CD4-positive, alpha-beta T cell treated with Interleukin-12 subunit alpha and Interleukin-12 subunit beta, for 1 hour (primary cell): Measurements from ENCODE around the gene TM6SF1.
A peak's percentile ranks its signal among the peaks of the same experiment; 100 is the strongest.
"Not testable (repeated sequence)": the region's sequence is repeated elsewhere in the genome, so short reads cannot be mapped to it uniquely, and the experiment has no call there.

Experiments used
- DNase-seq: peaks from one replicate; pipeline ENCODE4 v3.0.0-alpha.2; 2020

TM6SF1 gene

DNA sequence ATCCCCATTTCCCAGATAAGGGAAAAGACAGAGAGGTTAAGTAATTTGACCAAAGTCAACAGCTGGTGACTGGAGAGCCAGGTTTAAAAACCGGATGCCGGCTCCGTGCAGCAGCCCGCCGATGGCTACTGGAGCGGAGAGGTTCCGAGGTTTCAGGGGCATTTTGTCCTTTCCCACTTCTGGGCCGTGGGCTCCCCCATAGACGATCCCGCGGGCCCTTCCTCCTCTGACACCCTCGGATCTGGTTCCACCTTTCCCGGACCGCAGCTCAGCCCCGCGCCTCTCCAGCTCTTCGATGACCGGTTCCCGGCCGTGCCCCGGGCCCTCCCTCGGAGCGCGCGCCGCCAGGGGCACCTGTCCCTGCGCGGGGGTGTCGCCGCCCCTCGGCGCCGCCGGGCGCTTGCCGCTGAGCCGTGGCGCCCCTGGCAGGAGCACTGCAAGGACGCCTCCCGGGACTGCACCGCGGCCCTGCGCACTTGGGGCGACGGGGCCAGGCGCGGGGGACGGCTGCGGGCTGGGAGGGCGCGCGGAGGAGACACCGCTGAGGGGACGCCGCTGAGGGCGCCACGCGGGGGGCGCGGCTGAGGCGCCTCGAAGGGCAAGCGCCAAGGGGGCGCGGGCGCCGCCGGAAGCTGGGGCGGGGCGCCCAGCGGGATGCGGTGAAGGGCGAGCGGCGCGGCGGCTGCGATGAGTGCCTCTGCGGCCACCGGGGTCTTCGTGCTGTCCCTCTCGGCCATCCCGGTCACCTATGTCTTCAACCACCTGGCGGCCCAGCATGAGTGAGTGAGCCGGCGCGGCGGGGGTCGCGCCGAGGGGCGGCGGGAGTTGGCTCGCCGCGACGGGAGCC, at the start of gene TM6SF1:
Gene TM6SF1, plus strand, starts transcription at position 652 of the 847 bp plus-strand sequence. Its CDS starts 36 bp downstream, at position 688.
- peak; percentile 1 for DNase-seq

DNA sequence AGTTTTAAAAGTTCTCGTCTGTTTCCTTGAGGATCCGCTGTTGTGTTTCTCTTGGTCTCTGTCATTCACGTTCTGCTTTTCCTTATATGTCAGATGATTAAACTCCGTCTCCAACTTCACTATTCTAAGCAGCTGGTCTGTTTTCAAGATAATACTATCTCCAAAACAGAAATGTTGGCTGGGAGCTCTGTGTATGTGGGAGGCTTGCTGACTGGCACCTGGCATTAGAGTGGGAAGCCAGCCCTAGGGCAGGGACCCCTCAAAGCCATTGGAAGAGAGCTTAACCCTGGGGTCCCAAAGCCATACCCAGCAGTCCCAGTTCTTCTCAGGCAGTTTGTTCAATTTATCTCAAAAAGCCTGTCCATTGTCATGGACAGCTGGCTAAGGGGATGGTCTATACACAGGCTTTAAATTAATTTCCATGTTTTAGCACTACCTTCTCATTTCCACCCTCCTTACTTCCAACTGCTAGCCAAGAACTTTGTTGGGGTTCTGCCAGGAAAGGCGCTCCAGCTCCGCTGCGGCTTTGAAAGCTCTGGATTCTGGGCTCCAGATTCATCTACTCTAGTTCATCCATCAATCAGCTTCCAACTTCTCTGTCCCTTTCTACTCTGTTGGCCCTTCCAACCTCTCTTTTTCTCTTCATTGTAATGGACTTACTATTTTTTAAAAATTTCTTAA, 49.6 kb upstream of the TM6SF1 start:
- no peak for DNase-seq

DNA sequence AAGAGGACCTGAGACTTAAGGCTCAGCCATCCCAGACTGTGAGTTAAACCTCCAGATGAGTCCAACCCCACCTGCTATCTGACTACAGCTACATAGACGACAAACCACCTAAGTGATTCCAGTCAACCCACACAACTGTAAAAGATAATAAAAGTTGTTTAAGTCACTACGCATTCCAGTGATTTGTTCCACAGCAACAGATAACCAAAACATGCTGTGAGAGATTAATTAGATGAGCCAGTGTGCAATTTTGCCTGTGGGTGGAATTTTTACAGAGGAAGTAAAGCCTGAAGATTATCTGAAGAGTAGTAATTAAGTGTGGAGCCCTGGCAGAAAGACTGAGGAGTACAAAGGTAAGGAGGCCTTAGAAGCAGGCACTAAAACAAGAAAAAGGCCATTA, 45.8 kb upstream of the TM6SF1 start:
- DNase-seq: no peak

DNA sequence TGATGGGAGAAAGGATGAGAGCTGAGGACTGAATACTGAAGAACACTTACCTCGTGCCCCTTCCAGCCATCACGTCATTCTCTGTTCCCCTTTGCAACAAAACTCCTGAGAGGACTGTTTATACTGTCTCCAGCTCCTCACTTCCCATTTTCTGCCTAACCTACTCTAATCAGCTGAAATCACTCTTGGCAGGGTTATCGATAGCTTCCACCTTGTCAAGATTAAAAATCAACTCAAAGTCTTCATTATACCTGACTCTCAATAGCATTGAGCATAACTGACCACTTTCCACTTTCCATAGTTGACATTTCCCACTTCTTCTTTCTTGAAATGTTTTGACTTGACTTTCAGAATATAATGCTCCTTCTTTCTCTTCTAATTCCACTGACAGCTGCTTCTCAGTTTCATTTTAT, 44.7 kb upstream of the TM6SF1 start:
- DNase-seq: no peak

DNA sequence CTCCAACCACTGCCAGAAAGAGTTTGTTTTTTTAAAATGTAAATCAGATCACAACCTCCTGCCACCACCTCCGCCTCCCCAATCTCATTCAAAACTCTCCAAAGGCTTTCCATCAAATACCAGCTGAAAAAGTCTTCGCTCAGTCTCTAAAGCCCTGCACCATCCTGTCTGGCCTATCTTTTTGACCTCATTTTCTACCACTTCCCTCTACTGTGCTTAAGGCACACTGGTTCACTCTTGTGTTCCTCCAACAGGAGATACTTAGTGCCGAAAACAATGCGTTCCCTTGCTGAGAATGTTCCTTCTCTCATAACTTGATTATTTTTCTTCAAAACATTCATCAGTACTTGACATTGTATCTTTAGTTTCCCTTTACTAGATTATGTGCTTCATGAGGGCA, 43.9 kb upstream of the TM6SF1 start:
- no peak for DNase-seq

DNA sequence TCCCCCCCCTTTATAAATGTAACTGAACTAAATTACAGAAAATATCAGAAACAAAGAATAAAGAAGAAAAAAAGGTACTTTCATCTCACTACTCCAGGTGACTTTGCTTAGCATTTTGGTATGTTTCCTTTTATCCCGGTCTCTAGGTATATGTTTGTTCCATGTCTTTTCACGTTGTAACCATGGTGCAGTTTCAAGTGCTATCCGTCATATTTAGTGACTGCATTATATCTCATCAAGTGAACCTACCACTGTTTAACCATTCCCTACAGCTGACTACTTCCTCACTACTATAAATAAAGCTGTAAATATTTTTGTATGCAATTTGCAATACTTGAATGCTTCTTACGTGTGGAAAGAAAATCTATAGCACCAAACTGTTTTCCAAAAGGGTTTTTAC, 42.6 kb upstream of the TM6SF1 start:
- no peak for DNase-seq

DNA sequence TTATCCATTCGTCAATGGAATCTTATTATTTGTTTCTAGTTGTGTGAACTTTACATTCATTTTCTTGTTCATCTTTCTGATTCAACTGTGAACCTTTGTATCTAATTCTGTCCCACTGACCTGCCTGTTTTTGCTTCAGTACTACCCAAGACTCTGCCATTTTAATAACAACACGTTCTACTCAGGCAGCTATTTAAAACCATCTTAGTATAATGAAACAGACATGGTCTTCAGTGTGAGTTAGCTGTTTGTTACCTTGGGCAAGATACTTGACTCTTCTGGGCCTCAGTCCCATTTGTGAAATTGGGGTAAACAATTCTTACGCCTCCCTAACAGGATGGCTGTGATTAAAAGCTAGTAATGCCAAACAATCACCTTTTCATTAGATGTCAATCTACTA, 42.0 kb upstream of the TM6SF1 start:
- DNase-seq: no peak

DNA sequence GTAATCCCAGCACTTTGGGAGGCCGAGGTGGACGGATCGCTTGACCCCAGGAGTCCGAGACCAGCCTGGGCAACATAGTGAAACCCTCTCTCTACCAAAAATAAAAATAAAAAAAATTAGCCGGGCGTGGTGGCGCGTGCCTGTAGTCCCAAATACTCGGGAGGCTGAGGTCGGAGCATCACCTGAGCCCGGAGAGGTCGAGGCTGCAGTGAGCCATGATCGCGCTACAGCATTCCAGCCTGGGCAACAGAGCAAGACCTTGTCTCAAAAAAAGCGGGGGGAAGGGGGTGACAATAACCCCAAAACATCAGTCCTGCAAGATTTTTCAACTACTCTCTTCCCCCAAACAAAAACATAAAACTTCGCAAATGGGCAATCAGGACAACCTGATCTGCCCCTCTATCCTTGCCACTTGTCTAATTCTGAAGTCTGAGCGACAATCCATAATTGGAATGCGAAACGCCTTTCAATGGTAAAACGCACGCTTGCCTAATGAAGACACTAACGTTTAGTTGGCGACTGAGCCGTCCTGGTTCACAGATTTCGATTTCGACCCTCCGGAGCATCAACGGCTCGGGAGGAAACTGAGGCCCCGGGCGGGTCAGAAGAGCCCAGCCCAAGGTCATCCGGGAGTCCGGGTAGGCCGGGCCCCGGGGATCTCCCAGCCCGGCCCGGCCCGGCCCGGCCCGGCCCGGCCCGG, 41.3 kb upstream of the TM6SF1 start:
- no peak for DNase-seq

GRCh38 chr15:83066734-83067637, 40.5 kb upstream of the TM6SF1 start, which contains the start of gene BTBD1:
BTBD1 (minus strand) TSS chr15:83067252; CDS start chr15:83067151, 101 bp downstream.
- peak; percentile 80 for DNase-seq

- DNase-seq: no peak
These were observed 39.8 kb upstream of the TM6SF1 start for GRCh38 chr15:83067638-83067962.

GRCh38 chr15:83068054-83068453, 39.4 kb upstream of the TM6SF1 start:
- DNase-seq: no peak

- DNase-seq: peak; percentile 73
These were observed 38.2 kb upstream of the TM6SF1 start for GRCh38 chr15:83069211-83069642.

GRCh38 chr15:83077491-83078230, 29.8 kb upstream of the TM6SF1 start:
- DNase-seq: no peak

GRCh38 chr15:83078712-83079111, 28.7 kb upstream of the TM6SF1 start:
- DNase-seq: no peak

- DNase-seq: no peak
These were observed 26.0 kb upstream of the TM6SF1 start for GRCh38 chr15:83081256-83082014.

DNA sequence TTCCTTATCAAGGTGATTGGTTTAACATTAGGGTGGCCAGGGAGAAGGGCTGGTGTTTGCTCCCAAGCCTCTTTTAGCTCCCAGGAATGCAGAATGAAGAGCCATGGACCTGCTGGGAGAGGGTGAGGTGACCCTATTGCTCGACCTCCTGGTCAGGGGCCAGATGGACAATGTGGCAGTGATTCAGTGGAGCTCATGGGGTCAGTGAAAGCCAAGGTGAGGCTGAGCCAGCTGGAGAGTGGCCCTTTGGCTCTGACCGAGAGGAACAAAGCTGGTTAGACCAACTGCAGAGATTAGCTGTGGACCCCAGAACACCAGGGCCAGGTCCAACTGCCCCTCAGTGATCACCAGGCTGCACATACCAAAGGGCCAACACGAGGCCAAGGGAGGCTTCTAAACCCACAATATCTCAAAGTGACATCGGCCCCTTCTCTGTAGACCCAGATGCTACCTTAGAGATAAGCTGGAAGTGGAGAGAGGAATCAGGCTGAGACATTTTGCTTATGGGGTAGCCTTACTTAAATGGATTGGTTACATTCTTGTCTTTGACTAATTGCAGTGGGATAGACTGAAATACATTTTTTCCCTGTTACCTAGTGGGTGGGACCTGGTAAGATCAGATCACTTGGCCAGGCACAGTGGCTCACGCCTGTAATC, 24.6 kb upstream of the TM6SF1 start:
- DNase-seq: no peak

DNA sequence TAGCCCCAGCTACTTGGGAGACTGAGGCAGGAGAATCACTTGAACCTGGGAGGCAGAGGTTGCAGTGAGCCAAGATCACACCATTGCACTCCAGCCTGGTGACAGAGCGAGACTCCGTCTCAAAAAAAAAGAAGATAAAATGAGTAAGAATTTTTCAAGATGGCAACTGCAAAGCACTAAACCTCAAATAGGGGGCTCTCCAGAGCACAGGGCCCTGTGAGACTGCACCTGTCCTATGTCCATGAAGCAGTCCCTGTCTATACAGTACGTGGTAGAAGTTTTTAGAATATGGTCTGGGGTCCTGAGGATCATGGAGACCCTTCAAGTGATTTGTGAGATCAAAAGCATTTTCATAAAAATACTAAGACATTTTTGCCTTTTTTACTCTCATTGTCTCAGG, 22.0 kb upstream of the TM6SF1 start:
- not testable (repeated sequence) for DNase-seq

- not testable (repeated sequence) for DNase-seq
These were observed 21.4 kb upstream of the TM6SF1 start for GRCh38 chr15:83085864-83086552.

DNA sequence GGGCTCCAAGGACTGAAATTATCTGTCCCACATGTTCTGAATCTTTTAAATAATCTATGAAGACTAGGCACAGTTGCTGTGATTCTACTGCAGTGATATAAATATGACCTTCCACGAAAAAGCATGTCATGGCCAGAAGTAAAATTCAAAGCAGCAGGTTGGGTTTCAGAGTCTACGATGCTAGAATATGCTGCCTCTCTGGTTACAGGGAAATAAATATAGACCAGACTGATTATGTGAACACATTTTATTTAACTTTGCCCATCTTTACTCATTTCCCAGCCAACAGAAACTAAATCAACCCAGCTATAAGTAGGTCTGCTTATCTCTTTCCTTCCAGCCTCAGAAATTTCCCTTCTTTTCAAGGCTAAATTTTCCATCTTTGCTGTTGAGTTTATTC, 19.9 kb upstream of the TM6SF1 start:
- DNase-seq: no peak

- DNase-seq: no peak
These were observed 18.6 kb upstream of the TM6SF1 start for GRCh38 chr15:83088876-83089275.
